ENCODE results near the gene HOXC11.

Gene HOXC11

DNA sequence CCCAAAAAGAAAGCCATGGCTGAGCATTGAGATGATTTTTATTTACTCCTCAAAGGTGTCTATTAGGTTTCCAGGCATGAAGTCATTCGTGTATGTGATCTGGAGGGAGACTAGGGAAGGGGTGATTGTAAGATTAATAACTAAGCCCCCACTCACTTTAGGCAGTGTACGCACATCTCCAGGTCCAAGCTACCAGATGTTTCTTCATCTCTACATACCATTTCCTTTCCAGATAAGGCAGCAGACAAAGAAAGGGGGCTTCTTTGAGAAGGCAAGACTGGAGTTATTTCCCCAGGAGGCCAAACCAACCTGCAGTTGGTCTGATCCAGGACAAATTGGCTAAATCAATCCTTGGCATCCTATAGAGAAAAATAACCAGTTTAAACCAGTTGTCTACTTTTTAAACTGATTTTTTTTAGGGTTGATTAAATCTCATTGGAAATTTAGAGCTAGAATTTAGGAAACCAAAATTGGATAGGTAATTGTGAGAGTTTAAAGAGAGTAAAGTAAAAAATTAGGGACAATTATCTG, 30.4 kb upstream of the HOXC11 start:
- DNase-seq (ENCODE audit: low read depth), result no peak

DNA sequence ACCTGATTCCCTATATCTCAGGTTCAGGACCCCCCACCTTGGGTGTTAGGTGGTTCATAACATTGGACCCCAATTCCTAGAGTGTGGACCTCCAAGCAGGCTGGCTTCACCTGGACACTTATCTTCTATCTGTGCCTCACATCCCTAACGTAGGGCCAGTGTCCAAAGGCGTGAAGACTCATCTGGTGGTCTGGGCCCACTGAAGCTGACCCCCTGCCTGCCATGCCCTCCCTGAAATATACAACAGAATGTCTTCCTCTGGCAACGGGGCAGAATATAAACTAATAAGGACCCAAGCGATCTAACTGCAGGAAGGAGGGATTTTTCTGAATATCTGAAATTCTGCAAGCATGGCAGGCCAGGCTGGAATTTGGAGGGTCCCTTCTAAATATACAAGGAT, 28.7 kb upstream of the HOXC11 start:
- no peak for DNase-seq (ENCODE audit: low read depth)

DNA sequence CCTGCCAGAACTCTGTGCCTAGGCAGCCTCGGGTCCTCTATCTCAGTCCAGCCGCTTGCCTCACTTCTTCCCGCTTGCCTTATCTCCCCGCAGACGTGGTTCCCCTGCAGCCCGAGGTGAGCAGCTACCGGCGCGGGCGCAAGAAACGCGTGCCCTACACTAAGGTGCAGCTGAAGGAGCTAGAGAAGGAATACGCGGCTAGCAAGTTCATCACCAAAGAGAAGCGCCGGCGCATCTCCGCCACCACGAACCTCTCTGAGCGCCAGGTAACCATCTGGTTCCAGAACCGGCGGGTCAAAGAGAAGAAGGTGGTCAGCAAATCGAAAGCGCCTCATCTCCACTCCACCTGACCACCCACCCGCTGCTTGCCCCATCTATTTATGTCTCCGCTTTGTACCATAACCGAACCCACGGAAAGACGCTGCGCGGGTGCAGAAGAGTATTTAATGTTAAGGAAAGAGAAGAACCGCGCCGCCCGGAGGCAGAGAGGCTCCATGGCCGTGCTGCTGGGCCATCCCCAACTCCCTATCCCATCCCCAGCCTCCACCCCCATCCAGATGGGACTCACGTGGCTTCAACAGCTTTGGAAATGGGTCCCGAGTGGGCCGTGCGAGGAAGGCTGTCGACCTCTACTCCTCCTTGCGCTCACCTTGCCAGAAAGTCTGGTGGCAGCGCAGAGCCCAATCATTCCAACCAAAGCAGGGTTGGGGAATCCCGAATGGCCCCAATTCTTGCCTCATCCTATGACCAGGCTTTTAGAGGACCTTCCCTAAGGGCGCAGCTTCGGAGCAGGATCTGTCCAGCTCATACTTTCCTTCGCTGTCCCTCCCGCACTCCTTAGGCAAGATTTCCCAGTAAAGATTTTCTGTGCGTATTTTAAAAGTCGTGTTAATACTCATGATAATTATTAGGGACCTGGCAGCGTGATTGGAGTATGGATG, 27.7 kb upstream of the HOXC11 start:
- no peak for DNase-seq (ENCODE audit: low read depth)

DNA sequence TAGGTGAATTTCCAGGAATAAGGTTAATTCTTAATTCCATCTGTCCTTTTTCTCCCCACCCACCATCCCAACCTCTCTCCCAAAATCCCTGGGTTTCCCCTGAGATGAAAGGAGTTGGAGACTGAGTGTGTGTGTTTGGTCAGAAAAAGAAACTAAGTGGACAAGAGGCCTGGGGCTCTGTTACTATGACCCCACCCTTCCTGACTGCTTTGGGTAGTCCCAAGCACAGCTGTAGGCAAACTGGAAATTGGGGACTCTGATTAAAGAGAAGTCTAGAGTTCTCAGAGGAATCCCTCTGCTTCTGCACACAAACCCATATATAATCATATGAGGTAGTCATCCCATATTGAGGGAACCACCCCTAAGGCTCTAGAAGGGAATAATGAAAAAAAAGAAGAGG, 25.2 kb upstream of the HOXC11 start:
- DNase-seq (ENCODE audit: low read depth), result no peak

DNA sequence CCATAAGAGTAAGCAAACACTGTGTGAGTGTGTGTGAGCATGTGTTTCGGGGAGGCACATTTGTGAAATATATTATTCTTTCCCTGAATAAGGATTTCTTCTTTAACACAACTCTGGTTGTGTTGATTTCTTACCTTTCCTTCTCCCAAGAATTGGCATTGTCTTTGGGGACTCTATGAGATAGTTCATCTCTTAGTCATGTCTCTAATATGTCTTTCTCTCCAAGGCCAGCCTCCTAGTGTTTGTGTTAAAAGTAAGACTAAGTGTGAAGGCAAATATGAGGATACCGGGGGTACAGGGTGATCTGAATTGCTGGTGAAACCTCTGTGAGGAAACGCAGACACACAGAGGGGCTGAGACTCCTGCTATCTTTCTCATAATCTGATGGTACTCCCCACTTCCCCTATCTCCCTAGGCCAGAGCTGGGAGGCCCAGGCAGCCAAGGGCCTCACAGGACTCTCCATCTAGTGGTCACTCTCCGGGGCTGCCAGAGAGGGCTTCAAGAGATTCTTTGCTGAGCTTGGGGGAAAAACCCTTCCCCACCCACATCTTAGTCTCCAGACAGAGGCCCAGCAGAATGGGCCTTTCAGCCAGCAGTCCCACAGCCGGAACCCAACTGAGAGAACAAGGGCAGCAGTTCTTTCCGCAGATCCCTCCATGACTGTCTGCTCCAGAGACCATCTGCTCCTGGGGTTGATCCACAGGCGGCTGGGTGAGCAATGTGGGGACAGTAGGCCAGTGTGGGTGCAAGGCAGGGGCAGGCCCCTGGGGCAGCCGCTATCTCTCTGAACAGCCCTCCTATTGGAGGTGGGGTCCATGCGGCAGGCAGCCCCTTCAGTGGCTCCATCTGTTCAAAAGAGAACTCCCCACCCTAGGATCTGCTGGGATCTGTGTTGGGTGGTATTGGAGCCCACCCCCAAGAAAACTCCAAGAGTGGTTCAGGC, 24.0 kb upstream of the HOXC11 start:
- no peak for DNase-seq (ENCODE audit: low read depth)

DNA sequence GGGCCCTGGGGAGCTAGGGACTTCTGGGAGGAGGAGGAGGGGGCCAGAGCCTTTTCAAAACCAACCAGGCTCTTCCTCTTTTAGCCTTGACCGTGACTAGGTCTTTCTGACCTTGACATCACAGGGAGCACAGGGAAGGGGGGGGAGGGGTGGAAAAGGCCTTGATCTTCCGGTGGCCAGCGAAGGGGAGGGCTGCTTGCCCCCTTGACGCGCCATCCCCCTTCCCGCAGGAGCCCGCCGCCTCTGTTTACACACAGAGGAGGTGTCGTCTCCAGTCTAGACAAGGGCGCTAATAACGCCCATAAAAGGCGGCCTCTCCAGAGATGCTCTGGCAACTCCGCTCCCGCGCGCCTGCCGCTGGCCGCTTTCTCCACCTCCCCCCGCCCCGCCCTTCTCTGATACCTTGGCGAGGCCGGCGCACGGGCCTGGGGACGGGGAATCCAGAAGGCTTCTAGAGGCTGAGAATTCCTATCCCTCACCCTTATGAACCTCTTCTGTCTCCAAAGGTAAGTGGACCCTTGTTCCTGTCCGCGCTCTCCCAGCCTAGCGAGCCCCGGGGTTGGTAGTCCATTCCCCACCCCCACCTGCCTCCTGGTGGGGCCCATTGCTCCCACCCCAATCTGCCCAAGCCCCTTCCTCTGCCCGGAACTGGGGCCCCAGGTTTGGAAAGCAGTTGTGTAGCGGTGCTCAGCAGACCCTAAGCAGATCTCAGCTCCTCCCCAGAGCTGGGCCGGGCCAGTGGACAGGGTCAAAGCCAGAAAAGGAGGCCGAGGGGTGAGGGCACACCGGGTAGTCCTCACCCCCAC, 23.1 kb upstream of the HOXC11 start:
- no peak for DNase-seq (ENCODE audit: low read depth)

DNA sequence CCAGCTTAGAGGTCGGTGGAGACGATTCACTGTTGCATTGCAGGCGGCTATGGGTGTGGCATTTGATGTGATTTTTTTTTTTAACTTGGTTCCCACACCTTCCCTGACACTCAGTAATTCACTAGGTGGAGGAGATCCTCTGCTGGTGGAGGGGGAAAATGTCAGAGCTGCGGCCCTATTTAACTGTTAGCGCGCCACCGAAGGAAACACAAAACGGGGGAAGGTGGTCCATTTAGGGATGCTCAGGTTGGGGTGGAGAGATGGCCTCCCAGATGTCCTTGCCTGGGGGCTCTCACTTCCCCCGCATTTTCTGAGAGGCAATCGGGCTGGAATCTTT, 22.5 kb upstream of the HOXC11 start:
- DNase-seq (ENCODE audit: low read depth), result no peak

DNA sequence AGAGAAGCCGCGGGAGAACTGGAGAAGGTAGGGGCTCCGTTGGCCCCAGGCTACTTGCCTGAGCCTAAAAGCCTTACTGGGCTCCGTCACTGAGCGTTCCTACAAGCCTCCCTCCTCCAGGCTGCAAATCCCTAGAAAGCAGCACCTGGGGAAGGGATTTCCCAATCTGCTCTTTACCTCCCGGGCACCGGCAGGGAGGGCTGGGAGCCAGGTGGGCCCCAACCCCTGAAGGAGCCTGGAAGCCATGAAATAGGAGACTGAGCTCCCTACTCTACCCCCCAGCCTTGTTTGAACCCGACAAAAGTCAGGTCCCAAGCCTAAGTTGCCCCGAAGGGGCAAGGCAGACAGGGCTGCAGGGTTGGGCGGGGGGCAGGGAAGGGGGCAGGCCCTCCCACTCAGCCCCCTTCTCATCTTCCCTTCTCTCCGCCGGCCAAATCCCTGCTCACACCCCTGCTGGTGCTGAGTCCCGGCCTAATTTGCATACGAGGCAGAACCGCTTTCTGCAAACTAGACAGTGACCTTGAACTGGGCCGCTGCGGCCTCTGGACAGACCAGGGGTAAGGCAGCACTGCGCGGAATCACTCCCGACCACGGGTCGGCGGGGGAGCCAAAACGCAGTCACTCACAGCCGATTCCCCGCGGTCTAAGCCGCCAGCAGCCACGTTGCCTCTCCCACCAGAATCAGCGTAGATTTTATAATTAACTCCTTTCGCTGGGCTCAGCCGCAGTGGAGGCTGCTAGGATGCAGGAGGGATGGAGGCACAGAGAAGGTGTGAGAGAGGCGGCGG, 21.9 kb upstream of the HOXC11 start:
- DNase-seq (ENCODE audit: low read depth), result no peak

DNA sequence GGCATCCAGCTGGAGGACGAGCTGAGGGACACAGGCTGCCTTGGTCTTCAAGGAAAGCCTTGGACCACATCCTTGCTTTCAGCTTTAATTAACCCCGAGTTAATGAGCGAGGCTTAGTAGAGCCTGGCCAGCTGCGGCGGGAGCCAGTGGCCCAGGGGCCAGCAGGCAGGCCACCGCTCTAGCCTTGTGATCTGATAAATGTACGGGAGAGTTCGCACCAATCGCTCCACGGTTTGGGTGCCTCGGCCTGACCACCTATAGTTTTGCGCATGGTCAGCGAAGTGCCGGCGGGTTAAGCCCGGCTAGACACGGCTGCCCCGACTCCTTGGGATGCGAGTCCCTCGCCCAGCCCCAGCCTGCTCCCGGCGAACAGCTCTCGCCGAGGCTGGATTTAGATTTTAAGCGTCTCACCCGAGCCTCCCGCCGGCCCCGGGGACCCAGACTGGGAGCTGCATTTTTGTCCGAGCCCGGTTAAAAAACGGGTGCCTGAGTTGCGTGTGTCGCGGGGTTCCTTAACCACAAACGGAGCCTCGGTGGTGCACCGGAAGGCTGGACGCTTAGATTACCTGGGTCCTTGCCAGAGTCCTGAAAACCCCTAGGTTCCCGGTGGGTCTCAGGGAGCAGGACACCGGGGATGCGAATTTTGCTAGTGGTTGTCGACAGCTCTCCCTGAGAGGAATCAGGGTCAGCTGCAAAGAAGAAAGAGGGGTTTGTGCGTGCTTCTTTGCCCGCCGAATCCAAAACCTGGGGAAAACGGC, 21.2 kb upstream of the HOXC11 start:
- DNase-seq (ENCODE audit: low read depth), result no peak

DNA sequence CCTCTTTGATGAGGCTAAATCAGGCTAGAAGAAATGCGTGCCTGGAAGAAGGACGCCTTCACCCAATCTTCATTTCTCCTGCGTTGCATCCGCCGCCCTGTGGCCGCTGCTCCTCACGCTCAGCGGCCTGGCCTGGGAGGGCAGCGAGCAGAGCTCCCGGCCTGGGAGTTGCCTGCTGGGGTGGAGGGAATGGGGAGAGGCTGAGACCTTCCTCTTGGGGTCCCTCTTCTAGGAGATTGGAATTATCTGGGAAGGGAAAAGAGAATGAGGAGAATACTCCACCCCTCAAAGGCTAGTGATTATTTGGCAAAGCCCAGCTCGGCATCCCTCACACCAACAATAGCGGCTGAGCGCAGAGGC, 20.6 kb upstream of the HOXC11 start:
- no peak for DNase-seq (ENCODE audit: low read depth)

DNA sequence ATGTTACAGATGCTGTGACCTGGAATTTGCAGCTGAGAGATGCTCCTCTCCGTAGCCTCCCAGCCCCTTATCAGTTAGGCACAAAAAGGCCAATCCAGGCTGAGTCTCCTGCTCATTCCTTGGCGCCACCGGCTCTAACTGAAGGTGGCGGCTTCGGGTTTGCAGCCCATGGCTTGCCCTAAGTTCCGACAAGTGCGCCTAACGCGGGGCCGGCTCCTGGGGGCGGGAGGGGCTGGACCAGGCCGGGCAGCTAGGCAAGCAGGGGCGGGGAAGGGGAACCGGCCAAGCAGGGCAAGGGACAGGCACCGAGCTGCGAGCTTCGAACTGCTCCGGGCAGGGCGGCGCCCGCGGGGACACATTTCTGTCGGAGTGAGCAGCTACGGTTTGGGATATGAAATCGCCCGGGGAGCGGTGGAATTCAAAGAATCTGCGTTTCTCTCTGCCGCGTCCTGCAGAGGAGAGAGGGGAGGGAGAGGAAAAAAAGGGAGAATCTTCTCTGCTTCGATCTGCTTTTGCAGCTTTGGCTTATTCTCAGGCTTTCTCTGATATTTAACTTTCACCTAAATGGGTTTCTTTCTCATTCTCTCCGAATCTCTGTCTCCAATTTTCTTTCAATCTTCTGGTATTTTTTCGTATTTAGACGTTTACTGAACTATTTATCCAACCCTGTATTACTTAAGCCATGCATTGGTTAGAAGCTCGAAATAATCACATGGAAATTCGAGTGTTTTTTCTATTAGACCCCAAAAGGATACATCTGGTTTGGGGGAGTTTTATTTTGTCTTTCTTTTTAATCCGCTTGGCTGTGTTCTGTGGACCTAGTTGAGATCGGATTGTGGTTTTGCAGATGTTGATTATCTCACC, 19.8 kb upstream of the HOXC11 start:
- DNase-seq (ENCODE audit: low read depth), result no peak

DNA sequence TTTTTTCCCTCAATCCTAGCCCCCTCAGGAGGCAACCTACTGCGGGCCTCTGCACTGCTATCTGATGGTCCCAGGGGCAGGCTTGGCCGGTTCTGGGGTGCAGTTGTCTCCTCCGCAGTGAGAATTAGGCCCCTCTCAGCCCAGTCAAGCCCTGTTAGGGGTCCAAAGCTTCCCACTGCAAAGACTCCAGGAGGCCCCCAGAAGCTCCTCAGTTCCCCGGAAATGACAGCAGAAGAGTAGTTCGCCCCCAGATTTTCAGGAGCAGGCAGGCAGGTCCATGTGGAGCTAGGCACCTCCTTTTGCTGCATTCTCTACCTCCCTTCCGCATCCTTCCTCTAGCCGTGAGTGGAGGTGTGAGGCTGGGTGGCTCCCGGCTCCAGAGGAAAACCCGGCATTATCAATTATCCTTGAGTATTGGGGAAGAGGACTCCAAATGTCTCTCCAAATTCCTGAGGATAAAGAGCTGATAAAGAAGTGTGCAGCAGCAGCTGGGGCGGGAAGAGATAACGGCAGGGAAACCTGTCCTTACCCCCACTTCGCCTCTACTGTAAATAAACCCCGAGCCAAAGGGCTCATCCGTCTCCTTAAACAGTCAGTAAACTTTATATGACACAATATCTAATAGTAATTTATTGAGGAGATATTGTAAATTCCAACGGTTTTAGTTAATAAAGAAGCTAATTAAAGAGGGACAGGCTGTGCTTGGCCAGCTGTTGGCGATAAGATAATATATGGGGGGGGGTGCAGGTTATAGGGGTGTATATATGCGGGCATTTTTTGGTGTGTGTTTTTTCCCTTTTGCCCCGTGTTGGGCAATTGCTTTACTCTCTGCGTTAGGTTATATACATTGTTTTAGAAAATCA, 18.9 kb upstream of the HOXC11 start:
- no peak for DNase-seq (ENCODE audit: low read depth)

DNA sequence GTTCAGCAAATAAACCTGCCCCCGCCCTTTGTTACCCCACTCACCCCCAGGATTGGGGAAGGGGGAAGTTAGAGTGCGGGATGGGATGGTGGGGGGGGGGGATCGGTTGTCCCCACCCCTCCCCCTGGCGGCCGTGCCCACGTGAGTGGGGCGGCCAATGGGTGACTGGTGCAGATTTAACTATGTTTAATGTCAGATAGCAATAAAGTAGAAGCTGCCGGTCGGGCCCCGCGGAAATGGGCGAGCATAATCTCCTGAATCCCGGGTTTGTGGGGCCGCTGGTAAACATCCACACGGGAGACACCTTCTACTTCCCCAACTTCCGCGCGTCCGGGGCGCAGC, 18.3 kb upstream of the HOXC11 start, which contains the start of gene HOXC12:
Gene HOXC12 (plus strand): TSS at position 210 of the 342 bp plus-strand sequence. CDS start 27 bp downstream, at position 237.
- DNase-seq (ENCODE audit: low read depth), result no peak

DNA sequence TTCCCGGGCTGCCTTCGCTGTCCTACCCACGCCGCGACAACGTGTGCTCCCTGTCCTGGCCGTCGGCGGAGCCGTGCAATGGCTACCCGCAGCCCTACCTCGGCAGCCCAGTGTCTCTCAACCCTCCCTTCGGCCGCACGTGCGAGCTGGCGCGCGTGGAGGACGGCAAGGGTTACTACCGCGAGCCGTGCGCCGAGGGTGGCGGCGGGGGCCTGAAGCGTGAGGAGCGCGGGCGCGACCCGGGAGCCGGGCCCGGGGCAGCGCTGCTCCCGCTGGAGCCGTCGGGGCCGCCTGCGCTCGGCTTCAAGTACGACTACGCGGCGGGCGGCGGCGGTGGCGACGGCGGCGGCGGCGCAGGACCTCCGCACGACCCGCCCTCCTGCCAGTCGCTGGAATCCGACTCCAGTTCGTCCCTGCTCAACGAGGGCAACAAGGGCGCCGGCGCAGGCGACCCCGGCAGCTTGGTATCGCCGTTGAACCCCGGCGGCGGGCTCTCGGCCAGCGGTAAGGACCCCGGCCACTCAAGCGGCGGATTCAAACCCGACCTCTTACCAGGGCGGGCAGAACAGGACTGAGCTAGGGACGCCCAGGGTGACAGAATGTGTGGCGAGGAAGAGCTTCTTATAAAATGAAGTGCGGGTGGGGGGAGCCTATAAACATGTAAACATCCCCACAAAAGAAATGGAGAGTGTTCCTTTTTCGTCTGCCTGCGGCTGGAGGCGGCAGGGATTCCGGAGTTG, 17.7 kb upstream of the HOXC11 start:
- DNase-seq (ENCODE audit: low read depth), result no peak

DNA sequence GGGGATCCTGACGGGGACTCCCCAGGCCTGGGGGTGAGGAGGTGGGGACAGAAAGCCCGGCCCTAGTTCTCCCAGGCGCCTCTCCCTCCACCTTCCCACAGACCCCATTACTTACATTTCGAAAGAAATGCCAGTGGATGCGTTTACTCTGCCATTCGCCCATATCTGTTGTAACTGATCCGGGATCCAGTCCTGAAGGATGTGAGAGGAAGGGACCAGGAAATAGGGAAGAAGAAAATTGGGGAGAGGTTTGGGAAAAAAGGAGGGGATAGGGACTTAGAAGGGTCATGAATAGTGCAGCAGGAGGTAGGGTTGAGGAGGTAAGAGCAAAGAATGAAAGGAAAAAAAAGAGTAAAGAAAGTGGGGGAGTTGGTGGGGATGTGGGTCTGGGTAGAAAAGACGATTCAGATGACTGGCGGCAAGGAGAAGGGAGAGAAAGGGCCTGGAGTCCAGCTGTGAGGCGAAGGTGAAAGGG, 17.1 kb upstream of the HOXC11 start:
- no peak for DNase-seq (ENCODE audit: low read depth)

DNA sequence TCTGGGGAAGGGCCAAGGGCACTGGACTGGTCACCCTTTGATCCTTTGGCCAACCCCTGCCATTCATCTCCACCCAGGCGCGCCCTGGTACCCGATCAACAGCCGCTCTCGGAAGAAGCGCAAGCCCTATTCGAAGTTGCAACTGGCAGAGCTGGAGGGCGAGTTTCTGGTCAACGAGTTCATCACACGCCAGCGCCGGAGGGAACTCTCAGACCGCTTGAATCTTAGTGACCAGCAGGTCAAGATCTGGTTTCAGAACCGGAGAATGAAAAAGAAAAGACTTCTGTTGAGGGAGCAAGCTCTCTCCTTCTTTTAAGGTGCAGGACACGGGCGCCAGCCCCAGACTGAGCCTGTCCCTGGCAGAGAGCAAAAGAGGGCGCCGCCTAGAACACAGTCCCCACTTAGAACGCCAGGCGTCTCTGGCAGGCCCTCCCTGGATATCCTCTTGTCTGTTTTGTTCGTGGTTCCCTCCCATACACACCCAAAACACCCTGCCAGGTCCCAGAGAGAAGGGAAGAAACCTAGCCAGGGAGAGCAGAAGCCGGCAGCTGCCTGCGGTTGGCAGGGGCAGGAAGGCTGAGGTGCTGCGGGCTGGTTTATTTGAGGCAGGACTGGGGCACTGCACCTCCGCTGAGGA, 16.6 kb upstream of the HOXC11 start:
- DNase-seq (ENCODE audit: low read depth), result no peak

DNA sequence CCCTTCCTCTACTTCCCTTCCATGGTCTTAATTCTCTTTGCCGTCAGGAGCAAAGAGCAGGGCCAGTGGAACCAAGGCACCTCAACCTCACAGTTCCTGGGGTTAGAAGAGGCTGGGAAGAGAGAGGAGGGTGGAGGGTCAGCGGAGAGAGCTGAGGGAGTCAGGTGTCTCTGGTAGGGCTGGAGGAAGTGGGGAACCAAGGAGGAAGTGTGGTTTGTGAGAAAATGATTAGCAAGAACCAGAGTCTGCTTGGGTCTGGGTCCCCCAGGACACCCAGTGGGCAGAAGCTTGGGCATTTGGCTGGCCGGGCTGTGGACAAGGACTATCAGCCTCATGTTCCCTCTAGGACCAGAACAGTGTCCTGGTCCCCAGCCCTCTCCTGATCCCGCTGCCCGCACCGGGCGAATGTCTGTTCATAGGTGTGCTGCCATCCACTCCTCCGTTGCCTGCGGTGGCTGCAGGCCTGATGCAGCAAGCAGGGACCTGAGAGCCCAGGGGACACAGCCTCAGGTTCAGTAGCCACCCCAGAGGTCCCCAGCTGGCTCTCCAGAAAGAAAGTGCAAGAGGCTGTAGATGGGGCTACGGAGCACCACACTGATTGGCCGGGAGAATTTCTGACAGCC, 15.9 kb upstream of the HOXC11 start:
- no peak for DNase-seq (ENCODE audit: low read depth)
